DND-41 (cell line): Measurements from ENCODE around the gene ELMOD1.

Source experiments
- EZH2 ChIP-seq: IDR thresholded peaks from 3 replicates; pipeline ENCODE4 v1.6.1; 2012; ENCODE audit warnings: borderline replicate concordance, low read depth, mild to moderate bottlenecking, moderate library complexity, low read length, inconsistent platforms; ENCODE audit not compliant: severe bottlenecking
- TF ChIP-seq, protein P1 (sequence below): IDR thresholded peaks from 2 replicates; pipeline ENCODE4 v1.5.1; 2012; ENCODE audit warnings: borderline replicate concordance, low read length, moderate library complexity, mild to moderate bottlenecking; ENCODE audit not compliant: poor library complexity, severe bottlenecking; ENCODE audit errors: extremely low read depth

DNA sequence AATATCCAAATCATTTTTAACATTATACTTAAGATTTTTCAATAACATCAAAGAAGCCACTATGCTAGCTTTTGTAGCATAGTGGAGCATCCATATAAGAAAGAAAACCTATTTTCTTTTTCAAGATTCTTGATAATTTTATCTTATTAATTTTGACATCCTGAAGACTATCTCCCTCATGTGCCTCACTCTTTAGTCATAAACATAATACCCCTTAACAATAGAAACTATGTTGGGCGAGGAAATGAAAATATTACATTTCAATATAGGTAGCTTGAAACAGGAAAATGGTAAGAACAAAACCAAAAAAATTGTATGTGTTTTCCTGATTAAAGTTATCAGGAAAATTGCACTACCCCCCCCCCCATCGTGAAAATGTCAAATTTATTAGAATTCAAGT is 40.1 kb downstream of the ELMOD1 start:
- TF ChIP-seq, protein P1, sequence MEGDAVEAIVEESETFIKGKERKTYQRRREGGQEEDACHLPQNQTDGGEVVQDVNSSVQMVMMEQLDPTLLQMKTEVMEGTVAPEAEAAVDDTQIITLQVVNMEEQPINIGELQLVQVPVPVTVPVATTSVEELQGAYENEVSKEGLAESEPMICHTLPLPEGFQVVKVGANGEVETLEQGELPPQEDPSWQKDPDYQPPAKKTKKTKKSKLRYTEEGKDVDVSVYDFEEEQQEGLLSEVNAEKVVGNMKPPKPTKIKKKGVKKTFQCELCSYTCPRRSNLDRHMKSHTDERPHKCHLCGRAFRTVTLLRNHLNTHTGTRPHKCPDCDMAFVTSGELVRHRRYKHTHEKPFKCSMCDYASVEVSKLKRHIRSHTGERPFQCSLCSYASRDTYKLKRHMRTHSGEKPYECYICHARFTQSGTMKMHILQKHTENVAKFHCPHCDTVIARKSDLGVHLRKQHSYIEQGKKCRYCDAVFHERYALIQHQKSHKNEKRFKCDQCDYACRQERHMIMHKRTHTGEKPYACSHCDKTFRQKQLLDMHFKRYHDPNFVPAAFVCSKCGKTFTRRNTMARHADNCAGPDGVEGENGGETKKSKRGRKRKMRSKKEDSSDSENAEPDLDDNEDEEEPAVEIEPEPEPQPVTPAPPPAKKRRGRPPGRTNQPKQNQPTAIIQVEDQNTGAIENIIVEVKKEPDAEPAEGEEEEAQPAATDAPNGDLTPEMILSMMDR, result no peak
- TF ChIP-seq EZH2, result no peak
